Measurements from ENCODE around the gene CDRT4. TPM values are rescaled to one million over a fixed set of nuclear protein-coding genes. Genes with fewer than 3 reads are reported as not detected.
A peak's percentile ranks its signal among the peaks of the same experiment; 100 is the strongest.

CDRT4 gene
- total RNA-seq, 1 experiment from 2014 or later: 6.2 TPM

- ChIA-PET RAD21 (ENCODE audit: low non-redundant PET in 1 of 2, low total read pairs in 2 of 2, uncharacterized antibody in 2 of 2, unreplicated experiment in 2 of 2) (interaction anchor here in 1 of 2 experiments (1.2 kb wide), 1 partner anchor 151 kb away, joined by 3 read pairs; no protein-coding TSS in a partner anchor), POLR2A (no interaction called here), CTCF (interaction anchor here (1.0 kb wide), 1 partner anchor 151 kb away, joined by 6 read pairs; no protein-coding TSS in a partner anchor)
- DNase-seq (ENCODE audit: low read depth, low spot score) (no peak), ATAC-seq (peak; percentile 42; the same call in 1 of the 2 replicates)
- H3K4me3 ChIP-seq (replicated peaks in 1 of 2; ENCODE audit: low read depth in 1 of 2, low read length in 2 of 2): no peak overlapping the region
- TF ChIP-seq POLR2AphosphoS5 (IDR thresholded peaks at IDR 0.05; ENCODE audit: low read depth, low read length) (no peak), RAD21 (IDR thresholded peaks at IDR 0.05; ENCODE audit: low read depth) (peak; percentile 59), CTCF (IDR thresholded peaks at IDR 0.05 in 2 of 3, conservative IDR thresholded peaks at IDR 0.05 in 1 of 3; ENCODE audit: borderline replicate concordance in 1 of 3, insufficient read depth in 1 of 3, low read depth in 2 of 3, low read length in 2 of 3) (peak in 2 of 3 experiments; percentile 11 to 20; a peak in 1 of 6 replicates)
- no peak overlapping the region for H2AFZ ChIP-seq (ENCODE audit: low read depth, low read length, poor library complexity, severe bottlenecking)
- no peaks in the 10 kb centered on the region for H3K4me1 ChIP-seq (ENCODE audit: control insufficient read depth in 1 of 2, insufficient read depth in 2 of 2, low read length in 2 of 2)
- BruUV-seq (replicated peaks): no TSS peak
- intact Hi-C loops (cut with micrococcal nuclease): no loop called here
- no peaks in the 10 kb centered on the region for H3K27me3 ChIP-seq (ENCODE audit: insufficient read depth, low read length)
- H3K4me2 ChIP-seq (ENCODE audit: low read length): no peak overlapping the region
- no peaks in the 10 kb centered on the region for H3K9me2 ChIP-seq (ENCODE audit: insufficient read depth)
- no peak overlapping the region for H3K27ac ChIP-seq (ENCODE audit: low read depth, low read length)
- no peaks in the 10 kb centered on the region for H4K20me1 ChIP-seq (ENCODE audit: insufficient read depth)
- H3K9ac ChIP-seq (ENCODE audit: low read length): no peak overlapping the region
- no peaks in the 10 kb centered on the region for H3K79me2 ChIP-seq (ENCODE audit: insufficient read depth, low read length)
- no peaks in the 10 kb centered on the region for H3K9me3 ChIP-seq (ENCODE audit: control insufficient read depth in 1 of 2, insufficient read depth in 1 of 2, low read depth in 1 of 2, low read length in 2 of 2)
- H3K36me3 ChIP-seq (ENCODE audit: control insufficient read depth in 1 of 2, insufficient read depth in 2 of 2, low read length in 2 of 2): no peaks in the 10 kb centered on the region
These were observed 58.6 kb downstream of the CDRT4 start for GRCh38 chr17:15408803-15409202.

- Histone ChIP-seq H3K9me3 (ENCODE audit: control insufficient read depth in 1 of 2, insufficient read depth in 1 of 2, low read depth in 1 of 2, low read length in 2 of 2) (no peaks in the 10 kb centered on the region), H3K9me2 (ENCODE audit: insufficient read depth) (no peaks in the 10 kb centered on the region), H3K4me2 (ENCODE audit: low read length) (no peak overlapping the region), H3K4me3 (replicated peaks in 1 of 2; ENCODE audit: low read depth in 1 of 2, low read length in 2 of 2) (no peak overlapping the region), H3K27me3 (ENCODE audit: insufficient read depth, low read length) (no peaks in the 10 kb centered on the region), H3K36me3 (ENCODE audit: control insufficient read depth in 1 of 2, insufficient read depth in 2 of 2, low read length in 2 of 2) (no peaks in the 10 kb centered on the region), H3K9ac (ENCODE audit: low read length) (no peak overlapping the region), H3K79me2 (ENCODE audit: insufficient read depth, low read length) (no peaks in the 10 kb centered on the region), H4K20me1 (ENCODE audit: insufficient read depth) (no peaks in the 10 kb centered on the region), H2AFZ (ENCODE audit: low read depth, low read length, poor library complexity, severe bottlenecking) (no peak overlapping the region), H3K27ac (ENCODE audit: low read depth, low read length) (no peak overlapping the region), H3K4me1 (ENCODE audit: control insufficient read depth in 1 of 2, insufficient read depth in 2 of 2, low read length in 2 of 2) (no peaks in the 10 kb centered on the region)
- ChIA-PET POLR2A (no interaction called here), RAD21 (ENCODE audit: low non-redundant PET in 1 of 2, low total read pairs in 2 of 2, uncharacterized antibody in 2 of 2, unreplicated experiment in 2 of 2) (no interaction called here), CTCF (no interaction called here)
- DNase-seq (ENCODE audit: low read depth, low spot score) (no peak), ATAC-seq (no peak)
- TF ChIP-seq ZBTB33 (IDR thresholded peaks at IDR 0.05; ENCODE audit: extremely low read depth, insufficient replicate concordance, low read length): no peak
- TF ChIP-seq ZFX (IDR thresholded peaks at IDR 0.05): no peak
- TF ChIP-seq FOSL1 (IDR thresholded peaks at IDR 0.05; ENCODE audit: low read depth): no peak
- no peak for TF ChIP-seq CBX3 (IDR thresholded peaks at IDR 0.05; ENCODE audit: low read depth)
- no peak for TF ChIP-seq CEBPB (IDR thresholded peaks at IDR 0.05; ENCODE audit: low read depth)
- TF ChIP-seq EZH2 (IDR thresholded peaks at IDR 0.05): no peak
- BruUV-seq (replicated peaks): no TSS peak
- intact Hi-C loops (cut with micrococcal nuclease): no loop called here
These were observed 61.3 kb downstream of the CDRT4 start for GRCh38 chr17:15406081-15406480.

All from HCT116 (cell line).